Fibroblast of skin of scalp (primary cell): ENCODE data around the gene FH. TPM values are rescaled to one million over a fixed set of nuclear protein-coding genes. Genes with fewer than 3 reads are reported as not detected.
A peak's percentile ranks its signal among the peaks of the same experiment; 100 is the strongest.

Source experiments
- DNase-seq: peaks from one replicate; pipeline ENCODE4 v3.0.0-alpha.2; 2013
- polyA plus RNA-seq, 2 experiments: library from polyadenylated mRNA; unstranded; fragments of 120-200 nt; gene quantifications; one replicate each; pipeline ENCODE4 v1.2.1, GENCODE V29; 2013; ENCODE audit not compliant: insufficient read length in 2 of 2

Gene FH
- 62.0 TPM for polyA plus RNA-seq (2013, experiment 1 of 2; ENCODE audit: insufficient read length)
- polyA plus RNA-seq (2013, experiment 2 of 2; ENCODE audit: insufficient read length) = 65.0 TPM

DNA sequence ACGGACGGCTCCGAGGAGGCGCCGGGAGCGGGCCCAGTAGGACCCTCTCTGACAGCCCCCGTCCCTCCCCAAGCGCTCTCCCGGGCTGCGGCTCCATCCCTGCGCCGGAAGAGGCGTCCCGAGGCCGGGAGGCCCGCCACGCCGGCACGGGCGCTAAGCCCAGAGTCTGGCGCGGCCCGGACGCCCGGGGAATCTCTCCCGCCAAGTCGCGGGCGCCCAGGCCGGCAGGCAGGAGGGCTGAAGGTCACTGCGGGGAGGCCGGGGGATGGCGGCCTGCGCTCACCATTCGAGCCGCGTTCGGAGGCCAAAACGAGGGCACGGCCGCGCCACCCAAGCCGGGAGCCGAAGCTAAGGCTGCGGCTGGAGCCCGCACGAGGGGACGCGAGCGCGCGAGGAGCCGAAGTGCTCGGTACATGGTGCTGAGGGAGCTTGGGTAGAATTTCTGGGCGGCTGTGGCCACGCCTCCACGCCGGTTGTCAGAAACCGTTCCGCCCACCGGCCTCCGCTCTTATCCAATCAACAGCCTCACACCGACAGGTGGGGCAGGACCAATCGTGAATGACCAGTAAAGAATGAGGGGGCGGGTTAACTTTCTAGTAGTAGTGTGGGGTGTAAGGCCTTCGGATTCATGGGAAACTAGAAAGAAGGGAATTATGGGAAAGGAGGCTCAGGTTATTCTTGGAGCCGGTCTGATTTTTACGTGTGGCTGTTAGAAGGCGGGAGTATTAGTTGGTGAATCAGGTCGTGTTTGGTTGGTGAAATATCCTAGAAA is at the start of gene FH:
Gene FH (minus strand): TSS at position 448 of the 772 bp plus-strand sequence. CDS start 33 bp downstream, at position 415.
- peak; percentile 98 for DNase-seq

DNA sequence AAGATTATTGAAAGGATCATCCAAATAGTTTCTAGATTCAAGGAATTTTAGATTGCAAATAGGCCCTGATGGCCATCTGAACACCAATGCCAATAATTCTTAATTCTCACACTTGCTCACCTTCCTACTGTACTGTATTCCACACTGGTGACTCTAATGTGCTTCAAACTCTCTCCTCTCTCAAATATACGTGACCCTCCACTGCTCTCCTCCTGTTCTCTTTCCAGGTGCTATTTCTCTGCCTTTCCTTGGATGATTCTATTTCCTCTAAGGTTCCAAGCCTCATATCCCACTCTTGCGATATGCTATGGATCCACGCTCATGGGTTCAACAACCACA is 41.3 kb upstream of the FH start:
- no peak for DNase-seq

- DNase-seq = no peak
These were observed 40.7 kb upstream of the FH start for GRCh38 chr1:241560146-241560848.

DNA sequence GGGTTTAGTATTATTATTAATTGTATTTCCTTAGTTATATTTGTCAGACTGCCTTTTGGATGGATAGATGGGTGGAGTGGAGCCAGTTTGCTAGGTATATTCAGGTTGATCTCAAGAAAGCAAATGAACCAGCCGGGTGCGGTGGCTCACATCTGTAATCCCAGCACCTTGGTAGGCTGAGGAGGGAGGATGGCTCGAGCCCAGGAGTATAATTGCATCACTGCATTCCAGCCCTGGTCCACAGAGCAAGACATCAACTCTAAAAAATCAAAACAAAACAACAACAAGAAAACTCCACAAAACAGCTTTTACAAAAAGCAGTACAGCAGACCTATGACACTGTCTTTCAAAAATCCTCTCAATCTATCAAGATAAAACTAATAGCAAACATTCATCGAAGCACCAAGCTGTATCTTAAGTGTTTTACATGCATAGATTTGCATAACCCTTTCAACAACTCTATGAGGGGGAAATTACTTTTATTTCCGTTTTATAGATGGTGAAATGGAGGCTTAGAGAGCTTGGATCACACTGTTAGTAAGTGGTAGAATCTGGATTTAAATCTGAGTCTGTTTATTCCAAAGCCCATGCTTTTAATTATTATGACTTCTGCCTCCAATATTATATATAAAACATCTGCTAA is 38.1 kb upstream of the FH start:
- DNase-seq = no peak

DNA sequence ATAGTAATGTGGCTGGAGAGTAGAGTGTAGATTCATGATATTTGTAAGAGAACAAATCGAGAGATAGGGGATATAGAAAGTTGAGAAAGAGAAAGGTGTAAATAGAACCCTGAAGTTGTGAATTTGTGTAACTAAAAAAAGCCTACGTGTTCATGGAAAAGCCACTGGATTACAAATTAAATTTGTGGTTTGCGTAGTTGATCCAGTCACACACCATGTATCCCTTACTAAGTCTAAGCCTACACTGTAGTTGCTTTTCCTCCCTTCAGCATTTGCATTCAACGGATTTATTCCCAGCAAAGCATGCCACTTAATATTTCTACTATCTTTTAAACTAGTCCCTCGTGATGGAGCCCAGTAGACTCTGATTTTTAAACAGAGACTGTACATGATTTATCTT is 37.5 kb upstream of the FH start:
- DNase-seq = no peak

- no peak for DNase-seq
These were observed 36.0 kb upstream of the FH start for GRCh38 chr1:241555526-241555925.

DNA sequence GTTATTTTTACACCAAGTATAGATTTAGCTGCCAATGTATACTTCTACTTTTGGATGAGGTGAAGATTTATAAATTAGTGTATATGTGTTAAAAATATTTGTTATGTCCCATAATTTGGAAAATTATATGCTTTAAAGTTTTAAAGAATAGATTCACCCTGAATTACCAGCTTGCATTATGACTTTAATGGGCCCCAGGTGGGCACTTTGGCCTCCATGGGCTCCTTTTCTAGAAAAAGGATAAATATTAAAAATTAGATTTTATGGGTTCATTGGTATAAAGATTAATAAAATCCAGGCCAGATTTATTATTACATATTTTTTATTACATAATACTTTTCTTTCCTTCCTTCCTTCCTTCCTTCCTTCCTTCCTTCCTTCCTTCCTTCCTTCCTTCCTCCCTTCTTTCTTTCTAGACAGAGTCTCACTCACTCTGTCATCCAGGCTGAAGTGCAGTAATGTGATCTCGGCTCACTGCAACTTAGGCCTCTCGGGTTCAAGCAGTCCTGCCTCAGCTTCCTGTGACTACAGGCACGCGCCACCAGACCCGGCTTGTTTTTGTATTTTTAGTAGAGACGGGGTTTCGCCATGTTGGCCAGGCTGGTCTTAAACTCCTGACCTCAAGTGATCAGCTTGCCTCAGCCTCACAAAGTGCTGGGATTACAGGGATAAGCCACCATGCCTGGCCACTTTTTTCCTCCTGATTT is 34.5 kb upstream of the FH start:
- DNase-seq = no peak

- DNase-seq = no peak
These were observed 32.4 kb upstream of the FH start for GRCh38 chr1:241551759-241552638.

GRCh38 chr1:241550318-241550717 is 30.8 kb upstream of the FH start:
- DNase-seq = no peak

DNA sequence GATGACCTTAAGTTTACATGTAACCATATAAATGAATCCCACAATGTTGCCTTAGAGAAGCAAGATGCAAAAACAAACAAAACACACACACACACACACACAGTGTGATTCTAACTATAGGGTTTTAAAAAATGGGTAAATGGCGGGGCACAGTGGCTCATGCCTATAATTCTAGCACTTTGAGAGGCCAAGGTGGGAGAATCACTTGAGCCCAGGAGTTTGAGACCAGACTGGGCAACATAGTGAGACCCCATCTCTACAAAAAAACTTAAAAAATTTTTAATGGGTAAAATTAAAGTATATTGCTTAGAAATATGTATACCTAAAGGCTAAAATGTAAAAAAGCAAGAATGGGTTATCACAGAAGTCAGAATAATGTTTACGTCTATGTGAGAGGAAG is 28.5 kb upstream of the FH start:
- DNase-seq = no peak

GRCh38 chr1:241542199-241542907 is 22.8 kb upstream of the FH start:
- DNase-seq = no peak

DNA sequence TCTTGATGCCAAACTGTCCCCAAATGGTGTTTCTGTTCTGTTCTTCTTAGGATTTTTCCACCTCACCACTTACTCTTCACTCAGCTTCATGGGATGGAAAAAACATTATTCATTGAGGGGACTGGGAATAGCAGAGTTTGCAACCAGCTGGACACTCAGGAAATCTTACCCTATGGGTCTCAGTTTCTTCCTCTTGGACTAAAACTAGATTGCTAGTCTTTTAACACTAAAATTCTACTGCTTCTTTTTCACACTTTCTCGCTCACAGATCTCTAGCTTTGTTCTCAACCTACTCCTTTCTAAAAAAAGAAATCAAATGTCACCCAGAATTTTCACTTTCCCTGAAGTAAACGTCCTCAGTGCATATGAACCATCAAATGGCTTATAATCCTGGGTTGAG is 17.4 kb upstream of the FH start:
- no peak for DNase-seq

GRCh38 chr1:241536304-241536703 is 16.7 kb upstream of the FH start:
- DNase-seq = no peak

- no peak for DNase-seq
These were observed 14.0 kb upstream of the FH start for GRCh38 chr1:241533326-241534115.

GRCh38 chr1:241532864-241533263 is 13.3 kb upstream of the FH start:
- DNase-seq = no peak

DNA sequence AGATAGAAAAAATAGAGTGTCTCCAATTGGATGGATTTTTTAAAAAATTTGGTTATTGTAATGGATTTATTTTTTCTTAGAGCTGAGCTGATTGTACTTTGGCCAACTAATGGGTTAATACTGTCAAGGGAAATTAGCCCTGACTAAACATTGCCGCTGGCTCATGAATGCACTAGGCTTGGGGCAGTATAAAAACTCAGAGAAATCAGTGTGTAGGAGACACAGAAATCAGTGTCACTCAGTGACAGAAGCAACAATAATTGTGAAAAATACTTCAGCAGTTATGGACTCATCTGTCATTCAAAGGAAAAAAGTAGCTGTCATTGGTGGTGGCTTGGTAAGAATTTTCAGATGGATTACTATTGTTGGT is 12.6 kb upstream of the FH start, which contains the start of gene KMO:
Gene KMO (plus strand): TSS at position 217 of the 370 bp plus-strand sequence. CDS start 67 bp downstream, at position 284.
- DNase-seq = peak; percentile 1

GRCh38 chr1:241531195-241532161 is 11.9 kb upstream of the FH start:
- DNase-seq = peak; percentile 69

DNA sequence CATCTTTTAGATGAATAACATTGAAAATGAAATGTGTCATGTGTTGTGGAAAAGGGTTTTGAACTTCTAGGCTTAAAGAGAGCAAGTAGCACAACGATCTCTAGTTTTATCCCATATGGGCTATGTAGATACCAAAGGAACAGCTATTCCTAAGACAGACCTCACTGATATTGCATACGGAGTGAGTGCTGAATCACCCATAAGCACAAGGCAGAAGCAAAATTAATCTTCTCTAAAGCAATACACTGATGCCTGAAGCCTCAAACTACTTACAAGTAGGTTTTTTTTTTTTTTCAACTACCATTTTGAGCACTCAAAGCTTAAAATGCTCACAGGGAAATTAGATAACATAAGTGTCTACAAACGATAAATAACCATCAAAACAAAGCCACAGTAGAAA is 7.6 kb upstream of the FH start:
- DNase-seq = no peak

DNA sequence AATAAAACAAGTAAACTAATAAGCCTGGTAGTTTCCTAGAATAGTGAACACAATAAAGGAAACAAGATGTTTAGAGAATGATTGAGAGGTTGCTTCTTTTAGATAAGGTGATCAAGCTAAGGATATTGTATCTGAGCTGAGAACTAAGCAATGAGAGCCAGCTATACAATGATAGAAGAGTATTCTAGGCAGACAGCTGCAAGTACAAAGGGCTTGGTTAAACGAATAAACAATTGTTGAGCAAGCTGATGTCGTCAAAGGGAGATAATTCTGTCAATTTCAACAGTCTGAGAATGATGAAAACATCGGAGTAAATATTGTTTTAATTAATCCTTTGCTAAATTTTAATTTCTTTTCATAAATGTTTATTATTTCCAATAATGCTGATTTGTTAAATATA is 5.5 kb upstream of the FH start:
- no peak for DNase-seq
